Epithelial cell of esophagus (primary cell): Measurements from ENCODE around the gene ICA1L.
A peak's percentile ranks its signal among the peaks of the same experiment; 100 is the strongest.

Experiments
- DNase-seq: peaks from one replicate; pipeline ENCODE4 v3.0.0; 2010; ENCODE audit warnings: low read depth
- H3K4me3 ChIP-seq: 2 replicates; pipeline ENCODE4 v1.5.1; 2011; ENCODE audit warnings: mild to moderate bottlenecking, low read length, control low read depth
- CTCF ChIP-seq: IDR thresholded peaks from 2 replicates; pipeline ENCODE4 v1.5.1; 2011; ENCODE audit warnings: low read depth, mild to moderate bottlenecking, low read length, control low read depth, inconsistent platforms; ENCODE audit not compliant: insufficient read depth; ENCODE audit errors: missing control alignments

Gene ICA1L

GRCh38 chr2:202773301-202773973 is 98.1 kb downstream of the ICA1L start:
- TF ChIP-seq CTCF, result no peak
- DNase-seq, result no peak
- no peak overlapping the region for H3K4me3 ChIP-seq

- no peak for DNase-seq
- TF ChIP-seq CTCF, result no peak
- H3K4me3 ChIP-seq, result no peak overlapping the region
Observed at GRCh38 chr2:202771741-202772460, 99.7 kb downstream of the ICA1L start.

- TF ChIP-seq CTCF, result no peak
- DNase-seq, result no peak
- no peak overlapping the region for H3K4me3 ChIP-seq
Observed at GRCh38 chr2:202771336-202771735, 100.2 kb downstream of the ICA1L start.

- no peak overlapping the region for H3K4me3 ChIP-seq
- TF ChIP-seq CTCF, result no peak
- no peak for DNase-seq
Observed at GRCh38 chr2:202769201-202769600, 102.4 kb downstream of the ICA1L start.

GRCh38 chr2:202768273-202768672 is 103.3 kb downstream of the ICA1L start:
- H3K4me3 ChIP-seq, result no peak overlapping the region
- TF ChIP-seq CTCF, result no peak
- no peak for DNase-seq

- DNase-seq, result peak; percentile 79
- no peak for TF ChIP-seq CTCF
Observed at GRCh38 chr2:202765436-202765835, 106.1 kb downstream of the ICA1L start.

GRCh38 chr2:202764991-202765390 is 106.6 kb downstream of the ICA1L start:
- no peak for DNase-seq
- no peak overlapping the region for H3K4me3 ChIP-seq
- no peak for TF ChIP-seq CTCF

More at GRCh38 chr2:202765436-202765835, 106.1 kb downstream of the ICA1L start:
- no peak overlapping the region for H3K4me3 ChIP-seq
